GM20431 (cell line): ENCODE data around the gene HOXD12.

Experiments
- in situ Hi-C: fragments of 300-500 bp; cut with MseI, MboI; formaldehyde crosslinking; loops from one replicate; pipeline ENCODE4 v1.15.0; 2020; ENCODE audit warnings: low sequenced_read_pairs; ENCODE audit not compliant: unreplicated experiment

HOXD12 gene

GRCh38 chr2:176126929-176127773 is 27.6 kb downstream of the HOXD12 start:
- in situ Hi-C loops, result loop anchor here (10.0 to 25.0 kb wide), 3 partner anchors 435 to 1010 kb away; no protein-coding TSS in a partner anchor

DNA sequence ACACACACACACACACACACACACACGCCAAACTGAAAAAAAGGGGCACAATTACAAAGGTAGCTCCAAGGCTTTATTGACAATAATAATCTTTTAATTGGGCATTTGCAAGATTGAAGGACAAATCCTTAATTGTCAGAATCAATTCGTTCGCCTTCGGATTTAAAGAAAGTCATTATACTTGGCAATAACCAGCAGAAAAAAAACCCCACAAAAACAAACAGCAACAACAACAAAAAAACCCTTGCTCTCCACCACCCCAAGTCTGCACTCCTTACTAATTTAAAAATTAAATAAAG is 28.1 kb downstream of the HOXD12 start:
- in situ Hi-C loops, result loop anchor here (10.0 to 25.0 kb wide), 3 partner anchors 435 to 1010 kb away; no protein-coding TSS in a partner anchor

GRCh38 chr2:176128172-176128981 is 28.8 kb downstream of the HOXD12 start:
- in situ Hi-C loops, result loop anchor here (10.0 to 25.0 kb wide), 3 partner anchors 434 to 1009 kb away; no protein-coding TSS in a partner anchor

DNA sequence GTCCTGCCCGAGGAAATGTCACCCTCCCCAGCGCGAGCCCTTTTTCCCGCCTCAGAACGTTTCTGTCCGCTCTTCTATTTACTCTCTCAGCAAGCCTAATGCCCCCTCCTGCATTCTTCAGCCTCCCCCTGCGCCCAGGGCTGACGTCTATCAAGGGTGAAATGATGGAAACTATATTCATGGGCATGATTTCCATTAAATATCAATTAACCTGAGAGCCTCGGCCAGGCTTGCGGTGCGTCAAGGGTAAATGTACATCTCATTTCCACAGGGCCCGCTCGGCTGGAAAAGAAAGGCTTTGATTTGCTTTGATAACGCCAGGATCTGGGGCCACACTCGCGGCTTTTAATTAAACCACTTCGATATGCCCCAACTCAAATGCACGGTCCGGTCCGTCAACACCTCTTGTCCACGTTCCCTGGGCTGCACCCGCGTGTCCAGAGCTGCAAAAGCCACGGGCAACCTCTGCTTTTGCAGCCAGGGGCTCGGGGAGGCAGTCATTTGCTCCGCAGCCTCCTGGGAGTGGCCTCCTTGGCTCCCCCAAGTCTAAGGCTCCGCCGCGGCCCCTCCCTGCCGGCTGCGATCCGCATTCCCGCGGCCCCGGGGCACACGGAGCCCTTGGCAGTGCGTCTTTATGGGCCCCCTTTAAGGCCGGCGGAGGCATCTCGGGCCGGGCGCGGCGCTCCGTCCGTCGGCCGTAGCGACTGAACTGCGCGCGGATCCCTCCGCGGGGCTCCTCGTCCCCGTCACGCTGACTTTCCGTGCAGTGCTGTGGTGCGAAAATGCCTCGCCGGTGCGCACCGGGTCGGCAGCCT is 29.6 kb downstream of the HOXD12 start, which contains the start of gene HOXD8:
HOXD8 (plus strand) TSS at position 724 of the 815 bp plus-strand sequence. CDS start 662 bp downstream, outside the sequence.
- in situ Hi-C loops, result loop anchor here (10.0 to 25.0 kb wide), 3 partner anchors 433 to 1008 kb away; no protein-coding TSS in a partner anchor

- in situ Hi-C loops, result loop anchor here (10.0 to 25.0 kb wide), 3 partner anchors 433 to 1008 kb away; no protein-coding TSS in a partner anchor
Observed at GRCh38 chr2:176129813-176130146, 30.2 kb downstream of the HOXD12 start.

DNA sequence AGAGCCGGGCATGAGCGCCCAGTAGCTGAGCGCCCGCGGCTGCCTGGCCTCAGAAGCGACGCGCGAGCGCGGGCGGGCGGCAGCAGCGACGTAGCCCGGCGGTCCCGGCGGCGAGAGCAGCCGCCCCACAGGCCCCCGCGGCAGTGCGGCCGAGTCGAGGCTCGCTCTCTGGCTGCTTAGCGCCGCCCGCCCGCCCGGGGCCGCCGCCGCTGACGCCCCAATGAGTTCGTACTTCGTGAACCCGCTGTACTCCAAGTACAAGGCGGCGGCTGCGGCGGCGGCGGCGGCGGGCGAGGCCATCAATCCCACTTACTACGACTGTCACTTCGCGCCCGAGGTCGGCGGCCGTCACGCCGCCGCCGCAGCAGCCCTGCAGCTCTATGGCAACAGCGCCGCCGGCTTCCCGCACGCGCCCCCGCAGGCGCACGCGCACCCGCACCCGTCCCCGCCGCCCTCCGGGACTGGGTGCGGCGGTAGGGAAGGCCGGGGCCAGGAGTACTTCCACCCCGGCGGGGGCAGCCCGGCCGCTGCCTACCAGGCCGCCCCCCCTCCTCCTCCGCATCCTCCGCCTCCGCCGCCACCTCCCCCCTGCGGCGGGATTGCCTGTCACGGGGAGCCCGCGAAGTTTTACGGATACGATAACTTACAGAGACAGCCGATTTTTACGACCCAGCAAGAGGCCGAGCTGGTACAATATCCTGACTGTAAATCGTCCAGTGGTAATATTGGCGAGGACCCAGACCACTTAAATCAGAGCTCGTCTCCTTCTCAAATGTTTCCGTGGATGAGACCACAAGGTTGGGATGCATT is 30.8 kb downstream of the HOXD12 start:
- in situ Hi-C loops, result loop anchor here (25.0 kb wide), 2 partner anchors 432 to 1007 kb away; no protein-coding TSS in a partner anchor

- in situ Hi-C loops, result loop anchor here (25.0 kb wide), 2 partner anchors 431 to 1006 kb away; no protein-coding TSS in a partner anchor
Observed at GRCh38 chr2:176130957-176131847, 31.6 kb downstream of the HOXD12 start.

- in situ Hi-C loops, result loop anchor here (25.0 kb wide), 2 partner anchors 430 to 1005 kb away; no protein-coding TSS in a partner anchor
Observed at GRCh38 chr2:176131848-176132158, 32.2 kb downstream of the HOXD12 start.

DNA sequence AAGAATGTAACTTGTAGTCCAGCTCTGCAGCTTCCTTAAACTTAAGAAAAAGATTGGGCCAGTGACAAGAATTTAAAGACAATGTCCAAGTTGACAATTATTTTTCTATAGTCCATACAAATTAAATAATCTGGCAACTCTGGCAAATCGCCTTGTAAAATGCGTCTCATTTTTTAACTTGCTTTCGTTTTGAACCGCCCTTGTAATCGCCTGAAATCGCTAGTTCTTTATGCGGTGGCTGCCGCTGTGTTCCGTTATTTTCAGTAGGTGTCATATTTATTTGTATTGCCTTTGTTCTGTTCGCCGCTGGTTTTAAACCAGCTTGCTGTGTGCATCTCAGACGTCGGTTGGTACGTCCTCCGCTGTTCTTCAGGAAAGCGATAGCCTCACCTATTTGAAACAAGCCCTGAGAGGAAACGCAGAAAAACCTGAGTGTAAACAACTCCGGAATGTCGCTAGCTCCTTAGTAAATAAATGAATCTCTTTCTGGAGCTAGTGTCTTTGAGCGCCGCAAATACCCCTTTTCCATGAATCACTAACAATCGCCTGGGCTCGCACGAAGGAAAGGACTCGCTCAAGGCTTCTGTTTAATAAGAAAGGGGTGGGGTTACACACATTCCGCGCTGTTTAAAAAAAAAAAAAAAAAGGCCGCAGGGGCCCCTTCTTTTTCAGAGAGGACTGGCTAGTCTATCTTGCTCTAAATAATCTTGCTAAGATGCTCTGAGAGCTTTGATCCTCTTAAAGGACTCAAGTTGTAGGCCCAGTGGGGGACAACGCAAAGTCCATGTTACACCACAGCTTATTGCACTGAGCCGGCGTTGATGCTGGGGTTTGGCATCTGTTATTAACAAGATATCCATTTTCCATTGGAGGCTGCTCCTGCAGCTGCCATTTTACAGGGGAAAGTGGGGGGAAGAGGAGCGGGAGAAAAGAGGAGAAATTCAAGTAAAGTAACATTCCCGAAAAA is 32.9 kb downstream of the HOXD12 start:
- in situ Hi-C loops, result loop anchor here (25.0 kb wide), 2 partner anchors 430 to 1005 kb away; no protein-coding TSS in a partner anchor

GRCh38 chr2:176133389-176133788 is 33.8 kb downstream of the HOXD12 start:
- in situ Hi-C loops, result loop anchor here (25.0 kb wide), 2 partner anchors 429 to 1004 kb away; no protein-coding TSS in a partner anchor

DNA sequence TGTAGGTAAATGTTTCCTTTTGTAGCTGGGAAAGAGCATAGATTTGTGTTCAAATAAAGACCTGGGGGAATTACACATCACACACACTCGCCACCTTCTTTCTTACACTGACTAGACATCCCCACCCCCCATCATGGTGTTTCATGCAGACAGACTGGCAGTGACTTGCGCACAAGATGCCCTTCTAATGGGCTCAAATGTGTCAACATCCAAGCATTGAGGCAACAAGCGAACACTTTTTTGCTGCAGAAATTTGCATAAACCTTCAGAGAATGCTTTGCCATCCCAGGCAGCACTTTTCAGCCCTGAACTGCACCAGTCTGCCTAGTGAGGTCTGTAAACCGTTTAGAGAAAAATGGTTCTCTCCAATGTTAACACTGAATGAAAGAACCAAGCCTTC is 34.4 kb downstream of the HOXD12 start:
- in situ Hi-C loops, result loop anchor here (25.0 kb wide), 2 partner anchors 428 to 1003 kb away; no protein-coding TSS in a partner anchor

DNA sequence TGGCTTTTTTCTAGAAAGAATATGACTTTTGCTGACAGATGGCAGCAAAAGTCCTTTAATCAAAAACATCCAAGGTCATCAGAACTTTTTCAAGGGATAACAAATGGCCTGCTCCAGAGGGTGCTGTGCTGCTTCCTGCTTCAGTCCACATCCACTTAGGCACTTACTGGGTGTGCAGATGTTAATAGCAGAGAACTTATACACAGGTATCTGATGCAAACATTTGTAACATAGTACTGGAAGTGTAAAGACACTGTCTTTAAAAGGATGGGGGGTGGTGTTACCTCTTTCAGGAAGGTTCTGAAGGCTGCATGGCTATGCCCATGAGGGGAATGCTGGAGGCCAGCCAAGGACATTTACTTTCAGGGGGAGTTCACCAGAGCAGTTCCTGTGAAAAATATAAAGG is 35.4 kb downstream of the HOXD12 start:
- in situ Hi-C loops, result loop anchor here (25.0 kb wide), 2 partner anchors 427 to 1002 kb away; no protein-coding TSS in a partner anchor

- in situ Hi-C loops, result loop anchor here (25.0 kb wide), 2 partner anchors 426 to 1001 kb away; no protein-coding TSS in a partner anchor
Observed at GRCh38 chr2:176136374-176137251, 37.0 kb downstream of the HOXD12 start.

DNA sequence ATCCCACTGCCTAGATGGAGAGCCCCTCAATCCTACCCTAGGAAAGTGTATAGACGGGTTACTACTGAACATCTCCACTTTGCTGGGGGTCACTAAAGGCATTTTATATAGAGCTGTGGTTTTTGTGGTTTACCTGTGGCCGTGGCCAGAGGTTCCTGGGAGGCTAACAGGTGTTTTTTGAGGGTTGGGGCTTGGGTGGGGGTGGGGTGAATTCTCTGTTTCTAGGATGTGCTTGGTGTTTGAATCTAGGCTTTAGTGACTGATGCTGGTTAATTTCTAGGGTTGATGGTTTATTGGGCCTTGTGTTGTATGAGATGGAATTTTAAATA is 37.6 kb downstream of the HOXD12 start:
- in situ Hi-C loops, result loop anchor here (25.0 kb wide), 2 partner anchors 425 to 1000 kb away; no protein-coding TSS in a partner anchor

DNA sequence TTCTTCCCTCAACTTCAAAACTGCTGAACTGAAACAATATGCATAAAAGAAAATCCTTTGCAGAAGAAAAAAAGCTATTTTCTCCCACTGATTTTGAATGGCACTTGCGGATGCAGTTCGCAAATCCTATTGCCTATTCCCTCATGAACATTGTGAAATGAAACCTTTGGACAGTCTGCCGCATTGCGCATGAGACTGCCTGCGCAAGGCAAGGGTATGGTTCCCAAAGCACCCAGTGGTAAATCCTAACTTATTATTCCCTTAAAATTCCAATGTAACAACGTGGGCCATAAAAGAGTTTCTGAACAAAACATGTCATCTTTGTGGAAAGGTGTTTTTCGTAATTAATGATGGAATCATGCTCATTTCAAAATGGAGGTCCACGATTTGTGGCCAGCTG is 38.3 kb downstream of the HOXD12 start:
- in situ Hi-C loops, result loop anchor here (25.0 kb wide), 2 partner anchors 424 to 999 kb away; no protein-coding TSS in a partner anchor

- in situ Hi-C loops, result loop anchor here (25.0 kb wide), 2 partner anchors 424 to 999 kb away; no protein-coding TSS in a partner anchor
Observed at GRCh38 chr2:176138526-176138922, 38.9 kb downstream of the HOXD12 start.
